SH-SY5Y (cell line): ENCODE data around the gene NECTIN3.

Source experiments
- GATA2 ChIP-seq: IDR thresholded peaks from 2 replicates; pipeline ENCODE4 v1.6.1; 2011; ENCODE audit warnings: mild to moderate bottlenecking, low read depth, low read length
- GATA3 ChIP-seq: IDR thresholded peaks from 2 replicates; pipeline ENCODE4 v1.6.1; 2011; ENCODE audit warnings: low read depth, mild to moderate bottlenecking, low read length, moderate library complexity

The NECTIN3 gene

GRCh38 chr3:111130827-111131226 is 59.2 kb downstream of the NECTIN3 start:
- TF ChIP-seq GATA2: no peak

GRCh38 chr3:111134302-111134701 is 62.7 kb downstream of the NECTIN3 start:
- TF ChIP-seq GATA2: no peak
- TF ChIP-seq GATA3: no peak

- TF ChIP-seq GATA3: no peak
- no peak for TF ChIP-seq GATA2
Observed at GRCh38 chr3:111151438-111151837, 79.8 kb downstream of the NECTIN3 start.

GRCh38 chr3:111152496-111152895 is 80.9 kb downstream of the NECTIN3 start:
- no peak for TF ChIP-seq GATA2
- no peak for TF ChIP-seq GATA3

- no peak for TF ChIP-seq GATA2
- no peak for TF ChIP-seq GATA3
Observed at GRCh38 chr3:111156517-111156916, 84.9 kb downstream of the NECTIN3 start.

GRCh38 chr3:111159391-111159790 is 87.8 kb downstream of the NECTIN3 start:
- TF ChIP-seq GATA2: no peak
- no peak for TF ChIP-seq GATA3

- no peak for TF ChIP-seq GATA2
- no peak for TF ChIP-seq GATA3
Observed at GRCh38 chr3:111164621-111165020, 93.0 kb downstream of the NECTIN3 start.

- TF ChIP-seq GATA3 (no peak), GATA2 (no peak)
Observed at GRCh38 chr3:111165411-111165810, 93.8 kb downstream of the NECTIN3 start.

GRCh38 chr3:111173328-111173900 is 101.8 kb downstream of the NECTIN3 start:
- TF ChIP-seq GATA2: no peak
- no peak for TF ChIP-seq GATA3

- TF ChIP-seq GATA3: no peak
- no peak for TF ChIP-seq GATA2
Observed at GRCh38 chr3:111173906-111174305, 102.3 kb downstream of the NECTIN3 start.

- TF ChIP-seq GATA3 (no peak), GATA2 (no peak)
Observed at GRCh38 chr3:111190518-111190917, 118.9 kb downstream of the NECTIN3 start.

GRCh38 chr3:111193472-111193871 is 121.9 kb downstream of the NECTIN3 start:
- TF ChIP-seq GATA2 (no peak), GATA3 (no peak)

GRCh38 chr3:111194048-111194447 is 122.4 kb downstream of the NECTIN3 start:
- TF ChIP-seq GATA3 (no peak), GATA2 (no peak)

GRCh38 chr3:111197485-111197884 is 125.9 kb downstream of the NECTIN3 start:
- no peak for TF ChIP-seq GATA3
- no peak for TF ChIP-seq GATA2

GRCh38 chr3:111200027-111200426 is 128.4 kb downstream of the NECTIN3 start:
- TF ChIP-seq GATA3 (no peak), GATA2 (no peak)

GRCh38 chr3:111210003-111210711 is 138.5 kb downstream of the NECTIN3 start:
- TF ChIP-seq GATA3 (no peak), GATA2 (no peak; the same call in 1 of the 2 replicates)

- TF ChIP-seq GATA2: no peak
- no peak for TF ChIP-seq GATA3
Observed at GRCh38 chr3:111210866-111211564, 139.4 kb downstream of the NECTIN3 start.
